DND-41 (cell line): ENCODE measurements around the gene C2orf80.

Experiments
- ATAC-seq: fragments of 200-7000 bp; cut with Tn5 transposase; 3 replicates; pipeline ENCODE4 v1.9.1; 2021; ENCODE audit warnings: low read depth; ENCODE audit not compliant: insufficient read depth
- DNase-seq: peaks from one replicate; pipeline ENCODE4 v3.0.0-alpha.2; 2020
- H2AFZ ChIP-seq: 2 replicates; pipeline ENCODE4 v1.6.0; 2012; ENCODE audit warnings: low read depth, low read length
- H3K27ac ChIP-seq: 2 replicates; pipeline ENCODE4 v1.5.1; 2012; ENCODE audit warnings: low read length, inconsistent platforms
- H3K27me3 ChIP-seq: fragments of 200-600 bp; sonication (generic); 2 replicates; pipeline ENCODE4 v1.6.0; 2012; ENCODE audit warnings: low read length, mild to moderate bottlenecking, inconsistent platforms; ENCODE audit not compliant: insufficient read depth, poor library complexity
- H3K36me3 ChIP-seq: 2 replicates; pipeline ENCODE4 v1.5.1; 2012; ENCODE audit warnings: low read length, inconsistent platforms; ENCODE audit not compliant: insufficient read depth
- H3K4me1 ChIP-seq: 2 replicates; pipeline ENCODE4 v1.5.1; 2012; ENCODE audit warnings: mild to moderate bottlenecking, low read length; ENCODE audit not compliant: insufficient read depth
- H3K4me2 ChIP-seq: 2 replicates; pipeline ENCODE4 v1.6.0; 2012; ENCODE audit warnings: mild to moderate bottlenecking, moderate library complexity, low read length, inconsistent platforms; ENCODE audit not compliant: insufficient read depth
- H3K4me3 ChIP-seq, 2 experiments: fragments of 200-600 bp in 1 of 2; shearing (Covaris generic) in 1 of 2; 2 replicates each; pipeline ENCODE4 v1.5.1; 2012 to 2016; ENCODE audit warnings: inconsistent platforms in 2 of 2, low read length in 2 of 2, mild to moderate bottlenecking in 2 of 2, low read depth in 1 of 2, moderate library complexity in 1 of 2
- H3K79me2 ChIP-seq: 2 replicates; pipeline ENCODE4 v1.6.0; 2012; ENCODE audit warnings: low read length, inconsistent platforms; ENCODE audit not compliant: insufficient read depth
- H3K9ac ChIP-seq: 2 replicates; pipeline ENCODE4 v1.6.0; 2012; ENCODE audit warnings: low read depth, mild to moderate bottlenecking, inconsistent platforms, low read length, moderate library complexity
- H3K9me3 ChIP-seq: 2 replicates; pipeline ENCODE4 v1.5.1; 2012; ENCODE audit warnings: low read length, moderate library complexity, mild to moderate bottlenecking, inconsistent platforms; ENCODE audit not compliant: insufficient read depth, severe bottlenecking
- H4K20me1 ChIP-seq: 2 replicates; pipeline ENCODE4 v1.6.0; 2012; ENCODE audit warnings: low read length; ENCODE audit not compliant: insufficient read depth
- CTCF ChIP-seq: IDR thresholded peaks from 2 replicates; pipeline ENCODE4 v1.5.1; 2012; ENCODE audit warnings: borderline replicate concordance, low read length, moderate library complexity, mild to moderate bottlenecking; ENCODE audit not compliant: poor library complexity, severe bottlenecking; ENCODE audit errors: extremely low read depth
- EZH2 ChIP-seq: IDR thresholded peaks from 3 replicates; pipeline ENCODE4 v1.6.1; 2012; ENCODE audit warnings: borderline replicate concordance, low read depth, mild to moderate bottlenecking, moderate library complexity, low read length, inconsistent platforms; ENCODE audit not compliant: severe bottlenecking

C2orf80 gene

DNA sequence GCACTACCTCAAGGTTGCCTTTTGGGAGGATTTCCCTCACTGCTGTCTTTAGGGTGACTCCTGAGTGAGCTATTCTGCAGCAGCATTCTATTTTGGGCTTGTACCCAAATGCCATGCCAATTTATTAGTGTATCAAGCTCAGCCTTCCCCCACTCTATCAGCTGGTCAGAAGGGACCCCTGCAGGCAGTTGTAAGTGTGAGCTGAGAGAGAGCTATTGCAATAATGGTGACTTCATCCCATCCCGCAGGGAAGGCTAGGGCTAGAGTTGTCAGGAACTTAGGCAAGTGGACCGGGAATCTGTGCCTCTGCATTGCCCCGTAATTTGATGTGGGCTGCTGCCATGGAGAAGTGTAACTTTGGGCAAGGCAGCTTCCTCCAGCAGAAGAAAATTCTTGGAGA, 42.1 kb downstream of the C2orf80 start:
- Histone ChIP-seq H3K4me2 (no peak overlapping the region), H3K4me1 (no peaks in the 10 kb centered on the region), H2AFZ (no peak overlapping the region), H3K9ac (no peak overlapping the region), H4K20me1 (no peaks in the 10 kb centered on the region), H3K79me2 (no peaks in the 10 kb centered on the region), H3K27me3 (no peaks in the 10 kb centered on the region), H3K4me3 (no peak overlapping the region), H3K9me3 (no peaks in the 10 kb centered on the region), H3K36me3 (no peaks in the 10 kb centered on the region), H3K27ac (no peak overlapping the region)
- no peak for TF ChIP-seq EZH2
- no peak for TF ChIP-seq CTCF
- DNase-seq (no peak), ATAC-seq (no peak)

DNA sequence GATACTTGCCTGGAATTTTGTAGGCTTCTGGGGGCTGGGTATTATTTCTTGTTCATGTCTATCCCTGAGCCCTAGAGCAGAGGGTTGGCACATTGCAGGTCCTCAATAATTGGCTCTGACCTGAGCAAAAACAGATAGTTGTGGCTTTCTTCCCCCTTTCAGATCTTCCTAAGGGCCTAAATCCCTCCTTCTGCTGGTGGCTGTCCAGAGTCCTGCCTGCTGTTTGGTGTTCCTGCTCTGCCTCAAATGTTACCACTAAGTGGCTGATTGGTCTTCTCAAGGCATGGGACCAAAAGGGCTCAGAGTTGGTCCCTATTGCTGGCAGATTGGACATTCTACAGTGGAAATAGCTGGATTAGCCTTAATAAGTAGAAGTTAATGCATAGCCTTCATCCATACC, 42.8 kb downstream of the C2orf80 start:
- Histone ChIP-seq H2AFZ (no peak overlapping the region), H4K20me1 (no peaks in the 10 kb centered on the region), H3K4me2 (no peak overlapping the region), H3K27ac (no peak overlapping the region), H3K27me3 (no peaks in the 10 kb centered on the region), H3K9ac (no peak overlapping the region), H3K4me3 (no peak overlapping the region), H3K4me1 (no peaks in the 10 kb centered on the region), H3K79me2 (no peaks in the 10 kb centered on the region), H3K36me3 (no peaks in the 10 kb centered on the region), H3K9me3 (no peaks in the 10 kb centered on the region)
- DNase-seq, result no peak
- TF ChIP-seq CTCF (no peak), EZH2 (no peak)
- no peak for ATAC-seq

- Histone ChIP-seq H3K4me3 (no peak within 1 kb of the TSS), H3K79me2 (no peaks in the 10 kb centered on the region), H4K20me1 (no peaks in the 10 kb centered on the region), H3K4me1 (no peaks in the 10 kb centered on the region), H3K27ac (no peak within 1 kb of the TSS), H2AFZ (no peak within 1 kb of the TSS), H3K9me3 (no peaks in the 10 kb centered on the region), H3K27me3 (no peaks in the 10 kb centered on the region), H3K9ac (no peak within 1 kb of the TSS), H3K36me3 (no peaks in the 10 kb centered on the region), H3K4me2 (no peak within 1 kb of the TSS)
- TF ChIP-seq CTCF (no peak), EZH2 (no peak)
- ATAC-seq (no peak), DNase-seq (no peak)
Observed at GRCh38 chr2:208146006-208146405, 43.8 kb downstream of the C2orf80 start, which contains the start of gene CRYGB. CRYGB (minus strand) TSS chr2:208146158; CDS start chr2:208146120, 38 bp downstream.
